Upper lobe of right lung (tissue), 1 donor: ENCODE measurements around the gene PPP1R10. TPM values are rescaled to one million over a fixed set of nuclear protein-coding genes. Genes with fewer than 3 reads are reported as not detected.

Experiments
- ATAC-seq: fragments of 200-7000 bp; cut with Tn5 transposase; one replicate; pipeline ENCODE4 v1.9.1; 2020; ENCODE audit warnings: mild to moderate bottlenecking, moderate library complexity
- DNase-seq: peaks from one replicate; pipeline ENCODE4 v3.0.0-alpha.2; 2020
- H3K27ac ChIP-seq: fragments of 200-600 bp; one replicate; pipeline ENCODE4 v1.8.0; 2022
- H3K27me3 ChIP-seq: fragments of 200-600 bp; one replicate; pipeline ENCODE4 v1.8.0; 2022; ENCODE audit warnings: mild to moderate bottlenecking
- H3K36me3 ChIP-seq: fragments of 200-600 bp; one replicate; pipeline ENCODE4 v1.8.0; 2022
- H3K4me1 ChIP-seq: fragments of 200-600 bp; one replicate; pipeline ENCODE4 v1.8.0; 2022
- H3K4me3 ChIP-seq: fragments of 200-600 bp; one replicate; pipeline ENCODE4 v1.8.0; 2022; ENCODE audit warnings: mild to moderate bottlenecking
- H3K9me3 ChIP-seq: fragments of 200-600 bp; one replicate; pipeline ENCODE4 v1.8.0; 2022
- CTCF ChIP-seq: fragments of 200-600 bp; IDR thresholded peaks from one replicate; pipeline ENCODE4 v1.8.0; 2022; ENCODE audit warnings: antibody characterized with exemption
- intact Hi-C: fragments of 100-400 bp; cut with DNase I; formaldehyde crosslinking; loops from one replicate; pipeline ENCODE4 v1.11.0; 2022
- total RNA-seq: library from RNA; stranded (reverse); fragmentation: NEBNext Ultra II Directional; extraction: Animal tissue kit (Norgen Biotek cat#: 25700); gene quantifications from one replicate; pipeline ENCODE4 v1.2.1, GENCODE V29; 2021
- donor health status: DM: no; HTN: yes; CAD: no; lungs with severe emphysema.

The PPP1R10 gene
- total RNA-seq, 1 donor from 2014 or later: 68.3 TPM

GRCh38 chr6:30615958-30616810 is 859 bp downstream of the PPP1R10 start:
- no peak for DNase-seq
- Histone ChIP-seq H3K4me3 (peak overlapping the region; percentile 70), H3K4me1 (peaks cover 40% of the 10 kb centered on the region)

GRCh38 chr6:30615219-30615957 is 1.7 kb downstream of the PPP1R10 start:
- Histone ChIP-seq H3K27me3 (no peaks in the 10 kb centered on the region), H3K36me3 (peaks cover 23% of the 10 kb centered on the region), H3K4me1 (peaks cover 40% of the 10 kb centered on the region), H3K9me3 (no peaks in the 10 kb centered on the region), H3K27ac (peak overlapping the region; percentile 99), H3K4me3 (peak overlapping the region; percentile 70)
- intact Hi-C loops: no loop called here
- ATAC-seq (no peak), DNase-seq (no peak)
- no peak for TF ChIP-seq CTCF

More at GRCh38 chr6:30615958-30616810, 859 bp downstream of the PPP1R10 start:
- no peak for TF ChIP-seq CTCF
- intact Hi-C loops: no loop called here
- Histone ChIP-seq H3K27ac (peak overlapping the region; percentile 99), H3K9me3 (no peaks in the 10 kb centered on the region), H3K36me3 (peaks cover 31% of the 10 kb centered on the region), H3K27me3 (no peaks in the 10 kb centered on the region)
- peak; percentile 1 for ATAC-seq

- peaks cover 40% of the 10 kb centered on the region for H3K4me1 ChIP-seq
Measured at GRCh38 chr6:30614843-30615218, 2.2 kb downstream of the PPP1R10 start.

GRCh38 chr6:30614044-30614842 is 2.8 kb downstream of the PPP1R10 start:
- peaks cover 40% of the 10 kb centered on the region for H3K4me1 ChIP-seq

More at GRCh38 chr6:30614843-30615218, 2.2 kb downstream of the PPP1R10 start:
- DNase-seq (peak; percentile 79), ATAC-seq (peak; percentile 75)
- Histone ChIP-seq H3K9me3 (no peaks in the 10 kb centered on the region), H3K36me3 (peaks cover 18% of the 10 kb centered on the region), H3K27ac (peak overlapping the region; percentile 99), H3K27me3 (no peaks in the 10 kb centered on the region), H3K4me3 (peak overlapping the region; percentile 70)
- TF ChIP-seq CTCF: no peak
- intact Hi-C loops: no loop called here

More at GRCh38 chr6:30614044-30614842, 2.8 kb downstream of the PPP1R10 start:
- no peak for ATAC-seq
- Histone ChIP-seq H3K4me3 (peak overlapping the region; percentile 70), H3K36me3 (peaks cover 18% of the 10 kb centered on the region), H3K9me3 (no peaks in the 10 kb centered on the region), H3K27me3 (no peaks in the 10 kb centered on the region), H3K27ac (peak overlapping the region; percentile 99)
- intact Hi-C loops: no loop called here
- no peak for DNase-seq
- no peak for TF ChIP-seq CTCF
